Stimulated activated CD4-positive, alpha-beta T cell treated with anti-CD3 and anti-CD28 coated beads, Interleukin-1b, Interleukin-23, amount 100 ng/mL, for 1 hour (primary cell): ENCODE data around the gene GHDC.

ENCODE experiments used
- DNase-seq, 2 donors: peaks; one replicate each; pipeline ENCODE4 v3.0.0-alpha.2; 2020; ENCODE audit warnings: low read depth in 2 of 2

The GHDC gene

DNA sequence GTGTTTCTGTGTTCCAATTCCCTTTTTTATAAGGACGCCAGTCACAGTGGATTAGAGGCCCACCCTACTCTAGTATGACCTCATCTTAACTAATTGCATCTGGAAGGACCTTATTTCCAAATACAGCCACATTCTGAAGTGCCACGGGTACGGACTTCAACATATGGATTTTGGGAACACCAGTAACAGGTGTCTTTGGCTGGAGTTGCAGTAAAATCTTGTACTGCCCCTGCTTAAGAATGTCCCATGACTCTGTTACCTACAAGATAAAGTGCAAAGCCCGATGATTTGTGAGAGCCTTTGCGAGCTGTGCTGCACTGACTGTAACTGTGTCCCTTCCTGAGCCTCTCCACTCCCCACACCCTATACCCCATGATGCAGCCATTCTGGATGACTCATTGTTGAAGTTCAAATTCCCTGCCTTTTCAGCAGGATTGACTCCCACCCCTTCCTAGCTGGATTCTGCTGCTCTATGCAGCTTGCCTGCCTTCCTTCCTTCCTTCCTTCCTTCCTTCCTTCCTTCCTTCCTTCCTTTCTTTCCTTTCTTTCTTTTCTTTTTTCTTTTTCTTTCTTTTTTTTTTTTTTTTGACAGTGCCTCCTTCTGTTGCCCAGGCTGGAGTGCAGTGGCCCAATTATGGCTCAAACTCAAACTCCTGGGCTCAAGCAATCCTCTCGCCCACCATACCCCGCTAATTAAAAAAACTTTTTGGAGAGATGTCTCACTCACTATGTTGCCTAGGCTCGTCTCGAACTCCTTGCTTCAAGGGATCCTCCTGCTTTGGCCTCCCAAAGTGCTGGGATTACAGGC, 11.2 kb downstream of the GHDC start:
- DNase-seq = no peak

- no peak for DNase-seq
Observed at GRCh38 chr17:42181851-42182207, 12.5 kb downstream of the GHDC start.

DNA sequence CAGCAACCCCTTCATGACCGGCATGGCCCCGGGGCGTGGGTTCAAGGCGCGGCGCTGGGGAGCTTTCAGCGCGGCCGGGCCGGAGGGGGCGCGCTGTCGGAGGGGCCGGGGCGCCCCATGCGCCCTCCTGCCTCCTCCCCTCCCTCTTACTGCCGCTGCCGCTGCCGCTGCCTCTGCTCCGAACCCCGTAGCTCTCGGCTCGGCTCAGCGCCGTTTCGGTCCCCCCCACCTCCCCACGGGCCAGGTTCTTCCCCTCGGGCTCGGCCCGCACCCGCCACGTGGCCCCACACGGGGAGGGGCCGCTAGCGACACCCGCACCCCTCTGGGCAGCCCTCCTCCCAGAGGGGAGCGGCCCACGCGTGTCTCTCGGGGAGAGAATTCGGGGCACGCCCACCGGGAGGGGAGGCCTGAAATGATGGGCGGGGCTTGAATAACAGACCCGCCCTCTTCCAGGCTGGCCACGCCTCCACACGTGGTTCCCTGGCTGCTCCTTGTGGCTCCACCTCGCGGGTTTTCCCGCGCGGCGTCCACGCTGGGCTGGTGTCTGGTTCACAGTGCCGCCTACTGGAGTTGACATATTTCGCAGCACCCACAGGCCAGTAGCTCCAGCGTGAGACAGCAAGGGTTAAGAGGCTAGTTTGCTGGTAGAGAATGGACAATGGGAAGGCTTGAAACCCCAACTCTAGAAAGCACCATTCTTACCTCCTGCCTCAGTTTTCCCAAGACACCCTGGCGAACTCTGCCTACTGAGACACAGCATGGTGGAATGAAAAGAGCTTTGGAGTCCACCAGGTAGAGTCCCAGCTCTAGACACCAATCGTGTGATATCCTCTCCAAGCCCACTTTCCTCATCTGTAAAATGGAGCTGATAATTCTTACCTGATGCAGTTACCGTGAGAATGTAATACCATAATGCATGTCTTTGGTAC, 13.1 kb downstream of the GHDC start, which contains the start of gene KCNH4:
TSS of gene KCNH4 (minus strand) at position 221 of the 929 bp plus-strand sequence. CDS start at position 24, 197 bp downstream.
- peak; percentile 68 to 83 for DNase-seq

- DNase-seq = no peak
Observed at GRCh38 chr17:42180411-42180921, 13.8 kb downstream of the GHDC start.

DNA sequence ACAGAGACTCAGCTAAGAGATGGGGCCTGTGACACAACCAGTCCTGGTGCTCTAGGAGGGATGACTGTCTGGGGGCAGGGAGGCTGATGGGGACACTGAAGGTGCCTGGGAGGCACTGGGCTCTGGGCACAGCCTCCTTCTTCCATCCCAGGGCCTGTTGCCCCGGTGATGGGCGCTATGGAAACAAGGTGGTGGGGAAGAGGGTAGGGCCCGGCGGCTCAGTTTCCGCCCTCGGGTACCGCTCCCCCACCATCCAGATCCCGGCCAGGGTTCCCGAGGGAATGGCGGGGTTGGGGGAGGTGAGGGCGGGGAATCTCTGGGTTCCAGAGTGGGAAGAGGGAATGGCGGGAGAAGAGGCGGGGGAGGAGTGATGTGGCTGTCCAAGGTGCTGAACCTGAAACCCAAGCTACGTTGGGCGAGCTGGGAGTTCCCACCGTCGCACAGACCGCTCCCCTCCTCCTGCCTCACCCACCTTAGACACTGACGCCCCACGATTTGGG, 14.3 kb downstream of the GHDC start:
- DNase-seq = no peak

- DNase-seq = no peak
Observed at GRCh38 chr17:42179335-42179734, 15.0 kb downstream of the GHDC start.

DNA sequence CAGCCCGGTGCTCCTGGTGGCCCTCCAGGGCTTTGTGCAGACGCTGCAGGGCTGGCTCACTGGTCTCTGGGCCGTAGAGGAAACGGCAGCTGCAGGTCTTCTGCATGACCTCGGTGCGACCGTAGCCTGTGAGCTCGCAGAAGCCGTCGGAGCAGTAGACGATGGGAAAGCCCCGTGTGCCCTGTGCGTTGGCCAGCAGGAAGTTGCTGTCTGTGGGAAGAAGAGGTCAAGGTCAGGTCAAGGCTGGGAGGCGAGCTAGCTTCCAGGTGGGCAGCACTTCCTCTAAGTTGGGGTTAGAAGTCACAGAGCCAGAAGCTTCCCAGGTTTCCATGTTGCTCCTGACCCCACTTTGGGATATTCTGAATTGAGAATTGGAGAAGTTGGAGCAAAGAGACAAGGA, 15.5 kb downstream of the GHDC start:
- DNase-seq = no peak

DNA sequence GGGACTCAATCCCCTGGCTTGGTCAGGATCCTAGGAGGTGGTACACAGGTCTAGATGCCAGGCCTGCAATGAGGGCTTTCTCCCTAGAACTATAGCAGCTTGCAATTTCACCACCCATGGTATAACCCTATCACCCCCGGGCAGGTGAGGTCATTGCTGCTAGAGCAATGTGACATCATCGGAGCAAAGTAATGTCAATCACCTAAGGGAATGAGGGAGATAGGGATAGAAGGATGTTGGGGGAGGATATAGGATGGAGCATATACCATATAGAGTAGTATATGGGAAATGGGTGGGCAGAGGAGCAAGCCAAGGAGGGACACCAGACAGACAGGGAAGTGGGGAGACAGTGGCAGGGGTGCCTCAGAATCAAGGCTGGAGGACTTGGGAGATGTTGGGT, 16.6 kb downstream of the GHDC start:
- DNase-seq = no peak

GRCh38 chr17:42174126-42174783, 20.0 kb downstream of the GHDC start:
- DNase-seq = no peak

GRCh38 chr17:42171831-42172230, 22.5 kb downstream of the GHDC start:
- no peak for DNase-seq

GRCh38 chr17:42169351-42169750, 24.9 kb downstream of the GHDC start:
- no peak for DNase-seq

DNA sequence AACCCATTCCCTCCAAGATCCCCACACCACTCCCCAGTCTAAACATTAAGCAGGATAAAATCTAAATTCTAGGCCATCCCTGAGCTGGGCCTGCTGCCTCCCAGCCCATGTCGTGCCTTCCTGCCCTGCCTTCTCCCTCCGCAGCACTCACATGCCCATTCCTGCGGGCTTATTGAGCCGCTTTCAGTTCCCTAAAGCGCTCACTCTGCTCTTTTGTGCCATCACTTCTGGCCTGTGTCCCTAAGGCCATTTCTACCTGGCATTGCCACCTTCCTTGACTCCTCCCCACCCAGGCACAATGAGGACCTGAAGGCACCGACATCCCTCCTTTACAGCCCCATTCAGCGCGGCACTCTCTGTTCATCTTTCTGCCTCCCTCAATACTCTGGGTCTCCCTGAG, 26.5 kb downstream of the GHDC start:
- no peak for DNase-seq

DNA sequence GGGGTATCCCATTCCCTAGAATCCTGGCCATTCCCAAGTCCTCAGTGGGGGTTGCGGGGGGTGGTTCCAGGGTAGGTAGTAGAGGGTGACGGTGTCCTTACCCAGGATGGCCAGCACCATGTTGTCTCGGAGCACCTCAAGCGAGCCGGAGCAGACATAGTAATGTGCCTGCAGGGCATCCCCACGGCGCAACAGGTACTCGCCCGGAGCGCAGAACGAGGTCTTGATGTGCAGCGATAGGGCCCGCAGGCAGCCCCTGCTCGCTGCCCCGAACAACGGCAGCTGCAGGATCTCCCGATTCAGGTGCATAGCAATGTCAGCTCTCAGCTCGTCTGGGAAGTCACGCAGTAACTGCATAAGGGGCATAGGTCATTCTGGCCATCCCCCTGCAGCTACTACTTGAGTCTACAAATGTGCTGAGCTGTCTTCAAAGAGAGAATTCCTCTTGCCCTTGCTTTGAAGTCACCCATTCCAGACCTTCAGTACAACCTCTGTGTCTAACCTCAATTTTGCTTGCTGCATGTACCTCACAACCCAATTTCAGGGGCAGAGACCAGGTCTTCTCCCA, 28.0 kb downstream of the GHDC start:
- DNase-seq = no peak

GRCh38 chr17:42165751-42166150, 28.5 kb downstream of the GHDC start:
- DNase-seq = no peak

DNA sequence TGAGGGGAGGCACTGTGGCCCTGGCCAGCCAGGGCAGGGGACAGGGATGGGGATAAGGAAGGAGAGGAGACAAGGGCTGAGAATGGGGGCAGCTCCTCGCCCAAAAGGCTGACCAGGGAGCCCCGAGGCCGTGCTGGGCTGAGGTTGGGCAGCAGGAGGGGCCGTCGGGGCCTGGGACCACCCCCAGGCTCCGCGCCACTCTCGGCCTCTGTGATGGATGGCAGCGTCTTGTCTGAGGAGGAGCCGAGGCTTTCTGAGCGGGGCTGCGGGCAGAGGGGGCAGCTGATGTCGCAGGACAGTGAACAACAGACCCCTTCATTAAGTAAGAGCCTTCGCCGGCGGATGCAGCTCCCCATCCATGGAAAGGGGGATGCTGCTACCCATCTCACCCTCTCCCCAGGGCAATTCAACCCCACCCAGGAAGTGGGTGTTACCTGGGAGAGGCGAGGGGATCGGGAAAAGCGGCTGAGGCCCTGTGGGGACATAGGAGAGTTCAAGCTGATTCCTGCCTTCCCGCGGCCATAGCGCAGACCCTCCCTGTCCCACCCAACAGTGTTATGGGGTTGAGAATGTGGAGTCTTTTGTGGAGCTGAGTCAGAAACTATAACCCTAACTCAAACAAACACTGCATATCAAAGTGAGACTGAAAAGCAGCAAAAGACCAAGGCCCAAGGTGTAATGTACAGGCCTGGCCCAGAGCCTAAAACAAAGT, 30.4 kb downstream of the GHDC start:
- DNase-seq = no peak

DNA sequence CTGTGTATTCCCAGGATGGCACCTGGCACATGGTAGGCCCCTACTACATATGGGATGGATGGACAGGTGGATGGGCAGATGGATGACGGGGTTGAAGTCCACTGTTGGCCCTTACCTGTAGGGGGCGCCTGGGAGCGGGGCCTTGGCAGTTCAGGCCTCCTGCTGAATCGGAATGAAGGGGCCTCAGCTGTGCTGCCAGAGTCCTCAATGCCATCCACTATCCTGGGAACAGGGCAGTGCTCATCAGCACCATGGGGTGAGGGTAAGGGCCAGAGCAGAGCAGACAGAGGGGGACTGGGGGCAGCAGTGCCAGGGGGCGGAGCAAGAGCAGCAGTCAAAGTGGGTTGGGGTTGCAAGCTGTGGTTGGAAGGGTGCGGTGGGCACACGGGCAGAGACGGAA, 31.2 kb downstream of the GHDC start:
- DNase-seq = peak in 1 of 2 donors; percentile 30

DNA sequence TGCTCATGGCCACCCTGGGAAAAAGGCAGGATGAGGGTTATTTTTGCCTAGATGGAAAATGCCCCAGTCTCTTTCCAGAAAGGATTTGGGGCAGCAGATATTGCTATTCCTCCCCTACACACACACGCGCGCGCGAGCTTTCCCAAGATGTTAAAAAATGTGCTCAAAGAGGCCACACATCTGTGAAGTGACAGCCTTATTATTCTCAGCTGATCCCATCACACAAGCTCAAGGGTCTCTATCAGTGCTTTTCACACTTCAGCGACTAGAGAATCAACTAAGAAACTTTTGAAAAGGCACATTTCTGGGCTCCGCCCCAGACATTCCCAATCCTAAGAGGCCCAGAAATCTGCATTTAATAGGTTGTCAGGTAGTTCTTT, 33.8 kb downstream of the GHDC start:
- DNase-seq = no peak

DNA sequence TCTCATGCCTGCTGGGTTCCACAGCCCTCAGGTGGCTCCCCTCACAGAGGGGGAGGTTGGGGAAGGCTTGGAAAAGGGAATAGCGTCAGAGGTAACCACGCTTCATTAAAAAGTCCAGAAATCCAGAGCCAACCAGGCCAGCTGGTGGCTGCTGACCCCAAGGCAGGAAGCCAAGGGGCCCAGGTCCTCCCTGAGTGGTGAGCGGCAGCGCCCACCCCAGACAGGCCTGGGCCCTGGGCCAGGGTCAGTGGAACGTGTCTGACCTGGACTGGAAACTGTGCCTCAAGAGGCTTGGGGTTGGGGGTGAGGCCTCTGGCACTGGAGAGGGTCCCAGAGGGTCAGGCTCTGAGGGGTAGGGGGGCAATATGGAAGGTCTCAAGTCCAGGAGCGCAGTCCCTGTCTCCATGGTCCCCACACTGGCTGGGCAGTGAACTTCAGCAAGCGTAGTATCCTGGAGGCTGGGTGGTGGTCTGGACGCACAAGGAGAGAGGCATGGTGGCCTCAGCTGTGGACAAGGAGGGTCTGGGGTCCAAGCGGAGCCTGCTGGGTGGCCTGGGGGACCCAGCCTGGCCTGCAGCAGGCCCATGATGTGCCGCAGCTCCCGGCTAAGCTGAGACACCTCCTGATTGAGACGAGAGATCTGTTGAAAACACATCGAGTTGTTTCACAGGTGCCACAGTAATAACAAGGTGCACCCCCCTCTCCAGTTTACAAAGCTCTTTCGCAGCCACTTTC, 34.3 kb downstream of the GHDC start:
- no peak for DNase-seq

DNA sequence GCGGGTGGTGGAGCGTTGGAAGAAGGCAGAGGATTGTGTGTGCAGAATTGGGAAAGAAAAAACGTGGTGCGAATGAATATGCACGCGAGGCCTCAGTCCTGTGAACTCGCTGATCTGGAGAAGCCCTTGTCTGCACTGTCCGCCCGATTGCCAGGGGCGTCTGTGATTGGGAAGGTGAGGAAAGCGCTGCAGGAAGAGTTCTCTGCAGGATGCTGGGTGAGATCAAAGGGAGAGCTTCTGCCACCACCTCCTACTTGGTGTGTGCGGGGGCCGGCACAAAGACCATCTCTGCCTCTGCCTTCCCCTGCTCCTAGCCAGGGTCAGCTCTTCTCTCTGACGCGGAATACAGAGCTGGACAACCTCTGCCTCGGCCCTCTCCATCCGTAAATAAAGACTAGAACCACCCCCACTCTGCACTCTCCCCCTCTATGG, 38.7 kb downstream of the GHDC start:
- DNase-seq = no peak
